ENCODE measurements around the gene POU2AF1. TPM values are rescaled to one million over a fixed set of nuclear protein-coding genes. Genes with fewer than 3 reads are reported as not detected.
A peak's percentile ranks its signal among the peaks of the same experiment; 100 is the strongest.

Gene POU2AF1
- total RNA-seq, 4 donors from 2014 or later, result 0.17 TPM; not detected in 2

- no peak overlapping the region for H3K4me3 ChIP-seq
- intact Hi-C loops (cut with DNase I), result no loop called here
- no peaks in the 10 kb centered on the region for H3K36me3 ChIP-seq
- H3K9me3 ChIP-seq, result no peaks in the 10 kb centered on the region
- WGBS, result 53% methylated on average over 5 of the region's 5 CpGs
- DNase-seq (ENCODE audit: extremely low spot score), result no peak
- no peaks in the 10 kb centered on the region for H3K27me3 ChIP-seq
- peaks cover 18 to 39% (median 36%) of the 10 kb centered on the region in 4 donors for H3K4me1 ChIP-seq
- H3K27ac ChIP-seq (replicated peaks in 1 of 4), result peak overlapping the region in 3 of 4 donors; percentile 58 to 77 (median 68)
- no peak for TF ChIP-seq CTCF (IDR thresholded peaks at IDR 0.05)
- TF ChIP-seq EP300 (IDR thresholded peaks at IDR 0.05), result no peak
- TF ChIP-seq POLR2A (IDR thresholded peaks at IDR 0.05; ENCODE audit: low read depth), result no peak
- TF ChIP-seq POLR2AphosphoS5 (IDR thresholded peaks at IDR 0.05), result no peak
These were observed 39.3 kb upstream of the POU2AF1 start for GRCh38 chr11:111418436-111418787.

- intact Hi-C loops (cut with DNase I), result no loop called here
These were observed 38.8 kb upstream of the POU2AF1 start for GRCh38 chr11:111417766-111418435.

GRCh38 chr11:111417011-111417765 is 38.1 kb upstream of the POU2AF1 start:
- Histone ChIP-seq H3K4me1 (peaks cover 18 to 39% (median 36%) of the 10 kb centered on the region in 4 donors), H3K36me3 (no peaks in the 10 kb centered on the region), H3K27ac (replicated peaks in 1 of 4) (peak overlapping the region; percentile 24 to 77 (median 63)), H3K27me3 (no peaks in the 10 kb centered on the region), H3K4me3 (no peak overlapping the region), H3K9me3 (no peaks in the 10 kb centered on the region)
- TF ChIP-seq EP300 (IDR thresholded peaks at IDR 0.05) (no peak), POLR2AphosphoS5 (IDR thresholded peaks at IDR 0.05) (peak in 1 of 2 donors; percentile 13)
- WGBS, result 36% methylated on average over 8 of the region's 8 CpGs
- intact Hi-C loops (cut with DNase I), result no loop called here
- no peak for DNase-seq (ENCODE audit: extremely low spot score)

More at GRCh38 chr11:111417766-111418435, 38.8 kb upstream of the POU2AF1 start:
- DNase-seq (ENCODE audit: extremely low spot score), result no peak
- Histone ChIP-seq H3K27ac (replicated peaks in 1 of 4) (peak overlapping the region; percentile 24 to 77 (median 63)), H3K36me3 (no peaks in the 10 kb centered on the region), H3K27me3 (no peaks in the 10 kb centered on the region), H3K4me1 (peaks cover 18 to 39% (median 36%) of the 10 kb centered on the region in 4 donors), H3K4me3 (no peak overlapping the region), H3K9me3 (no peaks in the 10 kb centered on the region)
- WGBS, result 29% methylated on average over 10 of the region's 10 CpGs
- TF ChIP-seq POLR2A (IDR thresholded peaks at IDR 0.05; ENCODE audit: low read depth) (no peak), POLR2AphosphoS5 (IDR thresholded peaks at IDR 0.05) (peak; percentile 40 to 79)

- TF ChIP-seq POLR2A (IDR thresholded peaks at IDR 0.05; ENCODE audit: low read depth) (no peak), POLR2AphosphoS5 (IDR thresholded peaks at IDR 0.05) (no peak), CTCF (IDR thresholded peaks at IDR 0.05) (no peak), EP300 (IDR thresholded peaks at IDR 0.05) (no peak)
- Histone ChIP-seq H3K4me1 (peaks cover 18 to 39% (median 36%) of the 10 kb centered on the region in 4 donors), H3K4me3 (no peak overlapping the region), H3K27ac (replicated peaks in 1 of 4) (peak overlapping the region; percentile 24 to 77 (median 63)), H3K36me3 (no peaks in the 10 kb centered on the region), H3K9me3 (no peaks in the 10 kb centered on the region), H3K27me3 (no peaks in the 10 kb centered on the region)
- no peak for DNase-seq (ENCODE audit: extremely low spot score)
- intact Hi-C loops (cut with DNase I), result no loop called here
- WGBS, result 88% methylated on average over 16 of the region's 16 CpGs
These were observed 37.3 kb upstream of the POU2AF1 start for GRCh38 chr11:111416231-111416960.

GRCh38 chr11:111414936-111415335 is 35.9 kb upstream of the POU2AF1 start:
- intact Hi-C loops (cut with DNase I), result no loop called here
- Histone ChIP-seq H3K27ac (replicated peaks in 1 of 4) (no peak overlapping the region), H3K4me3 (no peak overlapping the region), H3K9me3 (no peaks in the 10 kb centered on the region), H3K36me3 (no peaks in the 10 kb centered on the region), H3K27me3 (no peaks in the 10 kb centered on the region), H3K4me1 (peaks cover 18 to 35% (median 34%) of the 10 kb centered on the region in 4 donors)
- WGBS, result 100% methylated on average over 3 of the region's 3 CpGs
- DNase-seq (ENCODE audit: extremely low spot score), result no peak
- TF ChIP-seq POLR2AphosphoS5 (IDR thresholded peaks at IDR 0.05), result no peak
- no peak for TF ChIP-seq EP300 (IDR thresholded peaks at IDR 0.05)
- no peak for TF ChIP-seq CTCF (IDR thresholded peaks at IDR 0.05)
- TF ChIP-seq POLR2A (IDR thresholded peaks at IDR 0.05; ENCODE audit: low read depth), result no peak
